Spleen (tissue), 11 donors: ENCODE results near the gene CHID1. TPM values are rescaled to one million over a fixed set of nuclear protein-coding genes. Genes with fewer than 3 reads are reported as not detected.

Experiments used
- DNase-seq: peaks from one replicate; pipeline ENCODE4 v3.0.0-alpha.2; 2020
- H3K27ac ChIP-seq, 8 donors: fragments of 200-600 bp; sonication (generic) in 7 of 8; 1 replicate in 4 of 8; 2 replicates in 4 of 8; pipeline versions ENCODE4 v1.5.0 to v1.8.0; 2016 to 2021; ENCODE audit warnings: inconsistent platforms in 4 of 8, mild to moderate bottlenecking in 4 of 8, moderate library complexity in 1 of 8
- H3K27me3 ChIP-seq, 7 donors: fragments of 200-600 bp; sonication (generic) in 6 of 7; replicated peaks in 1 of 7; 1 replicate in 4 of 7; 2 replicates in 3 of 7; pipeline versions ENCODE4 v1.5.0 to v1.8.0; 2016 to 2021; ENCODE audit warnings: inconsistent platforms in 3 of 7, mild to moderate bottlenecking in 1 of 7
- H3K36me3 ChIP-seq, 6 donors: fragments of 200-600 bp; sonication (generic) in 5 of 6; 1 replicate in 4 of 6; 2 replicates in 2 of 6; pipeline versions ENCODE4 v1.5.0 to v1.8.0; 2016 to 2021; ENCODE audit warnings: inconsistent platforms in 2 of 6
- H3K4me1 ChIP-seq, 6 donors: fragments of 200-600 bp; sonication (generic) in 5 of 6; 1 replicate in 3 of 6; 2 replicates in 3 of 6; pipeline versions ENCODE4 v1.5.0 to v1.8.0; 2016 to 2021; ENCODE audit warnings: inconsistent platforms in 3 of 6
- H3K4me3 ChIP-seq, 8 donors: fragments of 200-600 bp; sonication (generic) in 7 of 8; 1 replicate in 4 of 8; 2 replicates in 4 of 8; pipeline versions ENCODE4 v1.5.0 to v1.8.0; 2016 to 2021; ENCODE audit warnings: inconsistent platforms in 4 of 8, mild to moderate bottlenecking in 4 of 8, moderate library complexity in 2 of 8
- H3K9me3 ChIP-seq, 8 donors: fragments of 200-600 bp; sonication (generic) in 7 of 8; 1 replicate in 4 of 8; 2 replicates in 4 of 8; pipeline versions ENCODE4 v1.5.0 to v1.8.0; 2016 to 2021; ENCODE audit warnings: inconsistent platforms in 4 of 8
- POLR2A ChIP-seq, 3 donors: fragments of 450-650 bp; IDR thresholded peaks; one replicate each; pipeline ENCODE4 v1.5.1; 2017; ENCODE audit warnings: antibody characterized with exemption in 3 of 3, mild to moderate bottlenecking in 1 of 3
- POLR2AphosphoS5 ChIP-seq, 3 donors: sonication (generic); formaldehyde crosslinking; IDR thresholded peaks; one replicate each; pipeline ENCODE4 v1.5.1; 2017; ENCODE audit warnings: antibody characterized with exemption in 3 of 3
- WGBS, 5 donors: extraction: QIAGEN DNeasy Blood & Tissue Kit in 3 of 5; methylation state at CpG; one replicate each; pipeline versions ENCODE4 v1.1.5 to v1.1.7; 2013 to 2018; 5-methylcytosine and 5-hydroxymethylcytosine counted together
- intact Hi-C: fragments of 100-400 bp; cut with DNase I; formaldehyde crosslinking; loops from one replicate; pipeline ENCODE4 v1.15.0; 2023; ENCODE audit warnings: low total_unique reads
- polyA plus RNA-seq, 3 donors: library from polyadenylated mRNA; stranded (reverse); fragments of 200-250 nt; gene quantifications; one replicate each; pipeline ENCODE4 v1.2.1, GENCODE V29; 2013
- total RNA-seq, 7 donors: library from RNA; depleted of rRNA in 3 of 7; stranded (reverse); fragments of >200 nt in 3 of 7; fragmentation: NEBNext Ultra II Directional in 4 of 7; extraction: Animal tissue kit (Norgen Biotek cat#: 25700) in 4 of 7; gene quantifications; one replicate each; pipeline versions ENCODE4 v1.1.0 to v1.2.1, GENCODE V29; 2016 to 2021
- TF ChIP-seq, protein P1 (sequence below), 11 experiments: fragments of 200-600 bp in 7 of 11; fragments of 450-650 bp in 4 of 11; sonication (generic) in 4 of 11; IDR thresholded peaks in 8 of 11; conservative IDR thresholded peaks in 3 of 11; 1 replicate in 7 of 11; 2 replicates in 4 of 11; pipeline versions ENCODE4 v1.4.0 to v1.8.0; 2016 to 2021; ENCODE audit warnings: antibody characterized with exemption in 11 of 11, inconsistent platforms in 4 of 11, mild to moderate bottlenecking in 1 of 11
- donor health status: healthy with polysubstance abuse.
- donor health status: DM: no; HTN: no; CAD: no; lungs with moderate emphysema.
- donor health status: DM: no; HTN: no; CAD: no.
- donor health status: Bipolar disorder and iron deficiency.
- donor health status: healthy.
- donor health status: DM: no; HTN: no; CAD: no.
- donor health status: DM: yes; HTN: yes; CAD: no.

Gene CHID1
- total and polyA plus RNA-seq, 10 donors, result 37.2 to 218 (median 117) TPM

DNA sequence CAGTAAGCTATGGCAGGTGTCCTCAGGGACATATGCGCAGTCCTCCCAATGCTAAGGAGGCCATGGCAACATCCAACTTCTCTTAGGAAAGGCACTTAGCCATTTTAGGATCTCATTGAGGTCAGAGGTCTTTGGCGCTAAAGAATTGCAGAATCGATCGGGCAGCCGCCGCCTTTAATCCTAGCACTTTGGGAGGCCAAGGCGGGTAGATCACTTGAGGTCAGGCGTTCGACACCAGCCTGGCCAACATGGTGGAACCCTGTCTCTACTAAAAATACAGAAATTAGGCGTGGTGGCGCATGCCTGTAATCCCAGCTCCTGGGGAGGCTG, 1.2 kb upstream of the CHID1 start:
- no peak for TF ChIP-seq POLR2AphosphoS5 (IDR thresholded peaks at IDR 0.05)
- TF ChIP-seq POLR2A (IDR thresholded peaks at IDR 0.05), result no peak
- TF ChIP-seq, protein P1, sequence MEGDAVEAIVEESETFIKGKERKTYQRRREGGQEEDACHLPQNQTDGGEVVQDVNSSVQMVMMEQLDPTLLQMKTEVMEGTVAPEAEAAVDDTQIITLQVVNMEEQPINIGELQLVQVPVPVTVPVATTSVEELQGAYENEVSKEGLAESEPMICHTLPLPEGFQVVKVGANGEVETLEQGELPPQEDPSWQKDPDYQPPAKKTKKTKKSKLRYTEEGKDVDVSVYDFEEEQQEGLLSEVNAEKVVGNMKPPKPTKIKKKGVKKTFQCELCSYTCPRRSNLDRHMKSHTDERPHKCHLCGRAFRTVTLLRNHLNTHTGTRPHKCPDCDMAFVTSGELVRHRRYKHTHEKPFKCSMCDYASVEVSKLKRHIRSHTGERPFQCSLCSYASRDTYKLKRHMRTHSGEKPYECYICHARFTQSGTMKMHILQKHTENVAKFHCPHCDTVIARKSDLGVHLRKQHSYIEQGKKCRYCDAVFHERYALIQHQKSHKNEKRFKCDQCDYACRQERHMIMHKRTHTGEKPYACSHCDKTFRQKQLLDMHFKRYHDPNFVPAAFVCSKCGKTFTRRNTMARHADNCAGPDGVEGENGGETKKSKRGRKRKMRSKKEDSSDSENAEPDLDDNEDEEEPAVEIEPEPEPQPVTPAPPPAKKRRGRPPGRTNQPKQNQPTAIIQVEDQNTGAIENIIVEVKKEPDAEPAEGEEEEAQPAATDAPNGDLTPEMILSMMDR (IDR thresholded peaks at IDR 0.05 in 8 of 11, conservative IDR thresholded peaks at IDR 0.05 in 3 of 11), result no peak
- H3K27ac ChIP-seq, result peak overlapping the region; percentile 88 to 97 (median 93)
- H3K36me3 ChIP-seq, result peaks cover 0 to 24% (median 0%) of the 10 kb centered on the region in 6 donors
- no peaks in the 10 kb centered on the region for H3K27me3 ChIP-seq
- no peaks in the 10 kb centered on the region for H3K9me3 ChIP-seq
- WGBS, 5 donors, result 79 to 96% (median 90%) methylated on average over 11 of the region's 11 CpGs
- H3K4me3 ChIP-seq, result peak overlapping the region in 6 of 8 donors; percentile 78 to 98 (median 88)
- no peak for DNase-seq
- H3K4me1 ChIP-seq, result peaks cover 5 to 80% (median 38%) of the 10 kb centered on the region in 6 donors
- intact Hi-C loops, result no loop called here

DNA sequence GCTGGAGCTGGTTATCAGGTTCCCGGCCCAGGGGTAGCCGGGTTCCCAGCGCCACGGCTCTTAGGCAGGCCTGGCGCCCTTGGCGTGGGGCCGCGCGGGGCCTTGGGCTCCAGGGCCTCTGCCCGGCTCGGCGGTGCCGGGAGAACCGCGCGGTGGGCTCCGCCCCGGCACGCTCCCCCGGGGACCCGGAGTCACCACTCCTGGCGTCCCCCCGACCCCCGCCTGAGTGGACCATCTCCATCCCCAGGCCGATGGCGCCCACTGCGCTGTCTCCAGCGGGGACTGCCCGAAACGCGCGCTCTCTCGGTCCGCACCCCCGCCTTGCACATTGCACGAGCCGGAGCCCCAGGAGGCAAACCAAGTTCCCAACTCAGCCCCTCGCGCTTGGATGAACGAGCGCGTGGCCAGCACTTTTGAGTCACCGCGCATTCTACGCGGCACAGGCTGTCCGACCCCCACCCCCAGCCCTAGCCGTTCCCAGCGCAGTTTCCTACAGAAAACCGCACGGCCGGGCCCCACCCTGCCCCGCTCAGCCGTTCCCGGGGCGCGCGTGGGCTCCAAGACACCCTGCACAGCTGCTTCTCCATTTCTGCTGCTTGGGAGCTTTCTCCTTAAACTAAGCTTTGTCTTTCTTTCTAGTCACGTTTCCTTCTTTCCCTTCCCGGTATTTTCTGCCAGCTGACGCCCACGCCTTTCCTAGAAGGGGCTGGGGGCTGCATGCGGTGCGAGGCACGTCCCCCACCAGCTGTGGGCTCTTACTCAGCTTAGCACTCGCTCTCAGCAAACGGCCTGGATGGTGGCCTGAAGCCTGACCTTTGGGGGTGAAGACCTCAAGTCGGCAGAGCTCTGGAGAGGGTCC, 650 bp upstream of the CHID1 start:
- Histone ChIP-seq H3K27ac (peak overlapping the region; percentile 88 to 97 (median 93)), H3K4me1 (peaks cover 5 to 75% (median 38%) of the 10 kb centered on the region in 6 donors), H3K4me3 (peak overlapping the region; percentile 78 to 98 (median 86)), H3K9me3 (no peaks in the 10 kb centered on the region), H3K36me3 (peaks cover 0 to 30% (median 0%) of the 10 kb centered on the region in 6 donors), H3K27me3 (no peaks in the 10 kb centered on the region)
- TF ChIP-seq, protein P1 (IDR thresholded peaks at IDR 0.05 in 8 of 11, conservative IDR thresholded peaks at IDR 0.05 in 3 of 11), result peak in 2 of 11 experiments; percentile 0 to 11
- TF ChIP-seq POLR2A (IDR thresholded peaks at IDR 0.05) (peak in 1 of 3 donors; percentile 12), POLR2AphosphoS5 (IDR thresholded peaks at IDR 0.05) (peak in 2 of 3 donors; percentile 61 to 67)
- 1 to 9% (median 3%) methylated on average over 24 to 68 of the region's 68 CpGs for WGBS, 5 donors
- intact Hi-C loops, result no loop called here
- DNase-seq, result peak; percentile 76

DNA sequence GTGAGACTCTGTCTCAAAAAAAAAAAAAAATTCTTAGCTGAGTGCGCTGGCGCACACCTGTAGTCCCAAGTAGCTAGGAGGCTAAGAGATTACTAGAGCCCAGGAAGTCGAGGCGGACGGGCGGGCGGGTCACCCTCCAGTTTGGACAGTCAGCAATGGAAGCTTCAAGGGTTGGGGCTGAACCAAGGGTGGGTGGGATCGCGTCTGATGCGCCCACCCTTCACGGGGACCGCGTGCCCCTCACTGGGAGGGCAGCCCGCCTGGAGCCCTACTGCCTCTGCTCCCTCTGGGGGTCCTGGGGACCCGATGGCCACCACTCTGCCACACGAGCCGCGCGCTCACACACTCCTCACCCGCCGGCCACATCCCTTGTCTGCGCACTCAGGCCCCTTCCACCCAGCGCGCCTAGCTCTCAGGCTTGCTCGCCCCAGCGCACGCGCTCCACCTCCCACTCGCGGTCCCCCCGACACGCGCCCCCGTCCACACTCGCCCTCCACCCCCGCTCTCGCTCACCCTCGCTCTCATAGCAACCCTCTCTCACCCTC, 494 bp downstream of the CHID1 start:
- Histone ChIP-seq H3K9me3 (no peaks in the 10 kb centered on the region), H3K27ac (peak overlapping the region in 7 of 8 donors; percentile 90 to 97 (median 94)), H3K36me3 (peaks cover 0 to 41% (median 0%) of the 10 kb centered on the region in 6 donors), H3K4me1 (peaks cover 5 to 64% (median 38%) of the 10 kb centered on the region in 6 donors), H3K4me3 (peak overlapping the region; percentile 78 to 98 (median 86)), H3K27me3 (no peaks in the 10 kb centered on the region)
- no peak for TF ChIP-seq POLR2A (IDR thresholded peaks at IDR 0.05)
- TF ChIP-seq POLR2AphosphoS5 (IDR thresholded peaks at IDR 0.05), result no peak
- TF ChIP-seq, protein P1 (IDR thresholded peaks at IDR 0.05 in 8 of 11, conservative IDR thresholded peaks at IDR 0.05 in 3 of 11), result no peak
- intact Hi-C loops, result no loop called here
- no peak for DNase-seq
- 2 to 4% (median 3%) methylated on average over 29 to 38 of the region's 38 CpGs for WGBS, 5 donors

DNA sequence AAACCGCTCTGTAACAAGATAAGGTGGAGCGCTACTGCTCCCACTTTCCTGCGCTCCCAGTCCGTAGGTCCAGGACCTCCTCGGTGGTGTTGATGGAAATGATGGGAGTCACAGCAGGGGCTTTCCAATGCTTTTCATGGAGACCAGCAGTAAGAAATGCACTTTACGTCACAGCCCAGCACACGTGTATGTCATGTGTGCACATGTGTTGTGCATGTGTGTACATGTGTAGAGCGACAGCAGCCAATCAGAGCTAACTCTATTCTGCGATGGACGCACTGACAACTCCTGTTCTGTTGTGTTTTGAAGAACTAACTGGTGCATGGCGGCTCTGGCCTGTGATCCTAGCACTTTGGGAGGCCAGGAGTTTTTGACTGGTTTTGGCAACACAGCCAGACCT, 1.2 kb downstream of the CHID1 start:
- WGBS, 5 donors, result 87 to 93% (median 90%) methylated on average over 8 to 11 of the region's 11 CpGs
- H3K4me3 ChIP-seq, result peak overlapping the region in 2 of 8 donors; percentile 89 to 98
- H3K36me3 ChIP-seq, result peaks cover 0 to 48% (median 6%) of the 10 kb centered on the region in 6 donors
- no peak for TF ChIP-seq POLR2AphosphoS5 (IDR thresholded peaks at IDR 0.05)
- TF ChIP-seq POLR2A (IDR thresholded peaks at IDR 0.05), result no peak
- TF ChIP-seq, protein P1 (IDR thresholded peaks at IDR 0.05 in 8 of 11, conservative IDR thresholded peaks at IDR 0.05 in 3 of 11), result no peak
- no peaks in the 10 kb centered on the region for H3K27me3 ChIP-seq
- H3K9me3 ChIP-seq, result no peaks in the 10 kb centered on the region
- peaks cover 5 to 61% (median 38%) of the 10 kb centered on the region in 6 donors for H3K4me1 ChIP-seq
- intact Hi-C loops, result no loop called here
- peak overlapping the region in 1 of 8 donors; percentile 96 for H3K27ac ChIP-seq
- DNase-seq, result no peak
